ENCODE data around the gene CDH4.

DNA sequence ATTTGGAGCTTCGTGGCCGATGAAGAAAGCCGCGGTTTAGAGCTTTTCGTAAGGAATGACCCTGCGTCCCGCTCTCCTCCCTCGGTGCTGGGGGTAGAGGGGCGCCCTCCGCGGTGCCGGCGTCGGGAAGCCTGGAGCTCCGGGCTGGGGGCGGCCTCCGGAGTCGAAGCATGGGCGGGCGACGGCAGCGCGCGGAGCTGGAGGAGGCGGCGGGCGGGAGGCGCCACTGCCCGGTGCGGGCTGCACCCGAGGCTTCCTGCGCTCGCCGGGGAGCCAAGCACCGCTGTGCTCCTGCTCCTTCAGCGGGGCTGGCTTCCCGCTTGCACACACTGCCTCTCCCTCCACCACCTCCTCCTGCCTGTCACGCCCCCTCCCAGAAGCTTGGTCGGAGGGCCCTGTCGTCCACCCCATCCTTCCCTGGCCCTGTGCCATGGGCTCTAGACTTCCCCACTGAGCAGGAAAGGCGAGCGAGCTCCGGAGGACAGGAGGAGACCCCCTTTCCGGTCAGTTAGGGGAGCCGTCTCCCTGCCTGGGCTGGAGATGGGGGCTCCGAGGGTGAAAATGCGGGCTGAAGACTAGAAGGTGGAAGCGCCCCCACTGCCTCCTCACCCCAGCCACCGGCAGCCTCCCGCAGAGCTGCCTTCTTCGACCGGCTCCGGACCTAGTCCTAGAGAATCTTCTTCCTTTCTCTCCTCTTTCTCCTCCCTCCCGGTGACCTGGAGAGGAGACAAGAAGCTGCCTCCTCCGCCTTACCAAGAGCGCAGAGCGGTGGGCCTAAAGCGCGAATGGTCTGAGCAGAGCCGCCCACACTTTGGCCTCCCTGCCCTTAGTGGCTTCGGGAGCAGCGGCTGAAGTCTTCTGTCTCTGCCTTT, 1.8 kb downstream of the CDH4 start:
- TF ChIP-seq, protein P1, sequence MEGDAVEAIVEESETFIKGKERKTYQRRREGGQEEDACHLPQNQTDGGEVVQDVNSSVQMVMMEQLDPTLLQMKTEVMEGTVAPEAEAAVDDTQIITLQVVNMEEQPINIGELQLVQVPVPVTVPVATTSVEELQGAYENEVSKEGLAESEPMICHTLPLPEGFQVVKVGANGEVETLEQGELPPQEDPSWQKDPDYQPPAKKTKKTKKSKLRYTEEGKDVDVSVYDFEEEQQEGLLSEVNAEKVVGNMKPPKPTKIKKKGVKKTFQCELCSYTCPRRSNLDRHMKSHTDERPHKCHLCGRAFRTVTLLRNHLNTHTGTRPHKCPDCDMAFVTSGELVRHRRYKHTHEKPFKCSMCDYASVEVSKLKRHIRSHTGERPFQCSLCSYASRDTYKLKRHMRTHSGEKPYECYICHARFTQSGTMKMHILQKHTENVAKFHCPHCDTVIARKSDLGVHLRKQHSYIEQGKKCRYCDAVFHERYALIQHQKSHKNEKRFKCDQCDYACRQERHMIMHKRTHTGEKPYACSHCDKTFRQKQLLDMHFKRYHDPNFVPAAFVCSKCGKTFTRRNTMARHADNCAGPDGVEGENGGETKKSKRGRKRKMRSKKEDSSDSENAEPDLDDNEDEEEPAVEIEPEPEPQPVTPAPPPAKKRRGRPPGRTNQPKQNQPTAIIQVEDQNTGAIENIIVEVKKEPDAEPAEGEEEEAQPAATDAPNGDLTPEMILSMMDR (IDR thresholded peaks at IDR 0.05; ENCODE audit: insufficient read depth, low read length): no peak
- TF ChIP-seq, protein P2, sequence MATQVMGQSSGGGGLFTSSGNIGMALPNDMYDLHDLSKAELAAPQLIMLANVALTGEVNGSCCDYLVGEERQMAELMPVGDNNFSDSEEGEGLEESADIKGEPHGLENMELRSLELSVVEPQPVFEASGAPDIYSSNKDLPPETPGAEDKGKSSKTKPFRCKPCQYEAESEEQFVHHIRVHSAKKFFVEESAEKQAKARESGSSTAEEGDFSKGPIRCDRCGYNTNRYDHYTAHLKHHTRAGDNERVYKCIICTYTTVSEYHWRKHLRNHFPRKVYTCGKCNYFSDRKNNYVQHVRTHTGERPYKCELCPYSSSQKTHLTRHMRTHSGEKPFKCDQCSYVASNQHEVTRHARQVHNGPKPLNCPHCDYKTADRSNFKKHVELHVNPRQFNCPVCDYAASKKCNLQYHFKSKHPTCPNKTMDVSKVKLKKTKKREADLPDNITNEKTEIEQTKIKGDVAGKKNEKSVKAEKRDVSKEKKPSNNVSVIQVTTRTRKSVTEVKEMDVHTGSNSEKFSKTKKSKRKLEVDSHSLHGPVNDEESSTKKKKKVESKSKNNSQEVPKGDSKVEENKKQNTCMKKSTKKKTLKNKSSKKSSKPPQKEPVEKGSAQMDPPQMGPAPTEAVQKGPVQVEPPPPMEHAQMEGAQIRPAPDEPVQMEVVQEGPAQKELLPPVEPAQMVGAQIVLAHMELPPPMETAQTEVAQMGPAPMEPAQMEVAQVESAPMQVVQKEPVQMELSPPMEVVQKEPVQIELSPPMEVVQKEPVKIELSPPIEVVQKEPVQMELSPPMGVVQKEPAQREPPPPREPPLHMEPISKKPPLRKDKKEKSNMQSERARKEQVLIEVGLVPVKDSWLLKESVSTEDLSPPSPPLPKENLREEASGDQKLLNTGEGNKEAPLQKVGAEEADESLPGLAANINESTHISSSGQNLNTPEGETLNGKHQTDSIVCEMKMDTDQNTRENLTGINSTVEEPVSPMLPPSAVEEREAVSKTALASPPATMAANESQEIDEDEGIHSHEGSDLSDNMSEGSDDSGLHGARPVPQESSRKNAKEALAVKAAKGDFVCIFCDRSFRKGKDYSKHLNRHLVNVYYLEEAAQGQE (IDR thresholded peaks at IDR 0.05; ENCODE audit: insufficient replicate concordance, low read depth): no peak
- TF ChIP-seq SPI1 (IDR thresholded peaks at IDR 0.05; ENCODE audit: borderline replicate concordance, low read depth) (no peak), POLR2AphosphoS5 (IDR thresholded peaks at IDR 0.05; ENCODE audit: low read depth) (no peak)
